B cell (primary cell): ENCODE data around the gene AGXT2.

ENCODE experiments used
- CTCF ChIP-seq: fragments of 200-600 bp; IDR thresholded peaks from one replicate; pipeline ENCODE4 v1.8.0; 2022; ENCODE audit warnings: antibody characterized with exemption, mild to moderate bottlenecking
- EZH2 ChIP-seq: IDR thresholded peaks from 2 replicates; pipeline ENCODE4 v1.6.1; 2012; ENCODE audit warnings: borderline replicate concordance, low read depth, mild to moderate bottlenecking, moderate library complexity, low read length; ENCODE audit not compliant: insufficient read depth, poor library complexity, severe bottlenecking

- TF ChIP-seq CTCF = no peak
- no peak for TF ChIP-seq EZH2
Observed at GRCh38 chr5:35091704-35092103, 44.0 kb upstream of the AGXT2 start.
